RWPE2 (cell line): ENCODE data around the gene ACO1.
A peak's percentile ranks its signal among the peaks of the same experiment; 100 is the strongest.

Experiments used
- ATAC-seq: fragments of 200-7000 bp; cut with Tn5 transposase; 3 replicates; pipeline ENCODE4 v1.9.1; 2021; ENCODE audit warnings: low read depth
- DNase-seq: peaks from one replicate; pipeline ENCODE4 v3.0.0-alpha.2; 2020; ENCODE audit warnings: low spot score
- H3K27ac ChIP-seq: fragments of 450-650 bp; 2 replicates; pipeline ENCODE4 v1.5.1; 2017; ENCODE audit warnings: mild to moderate bottlenecking; ENCODE audit not compliant: poor library complexity, severe bottlenecking
- H3K27me3 ChIP-seq: fragments of 250-450 bp; sonication (Bioruptor Pico); 2 replicates; pipeline ENCODE4 v1.5.1; 2021; ENCODE audit warnings: mild to moderate bottlenecking, moderate library complexity; ENCODE audit not compliant: insufficient read depth, poor library complexity, severe bottlenecking
- H3K36me3 ChIP-seq: fragments of 250-450 bp; sonication (Bioruptor Pico); 2 replicates; pipeline ENCODE4 v1.5.1; 2020; ENCODE audit warnings: low read depth, mild to moderate bottlenecking, moderate library complexity
- H3K4me1 ChIP-seq: fragments of 250-450 bp; sonication (Bioruptor Pico); 2 replicates; pipeline ENCODE4 v1.5.1; 2021; ENCODE audit warnings: mild to moderate bottlenecking, moderate library complexity; ENCODE audit not compliant: insufficient read depth, poor library complexity, severe bottlenecking
- H3K4me3 ChIP-seq: fragments of 250-450 bp; sonication (Bioruptor Pico); 2 replicates; pipeline ENCODE4 v1.5.1; 2021; ENCODE audit warnings: mild to moderate bottlenecking, moderate library complexity; ENCODE audit not compliant: severe bottlenecking
- H3K9me3 ChIP-seq: fragments of 250-450 bp; sonication (Bioruptor Pico); 2 replicates; pipeline ENCODE4 v1.5.1; 2021; ENCODE audit warnings: mild to moderate bottlenecking, moderate library complexity; ENCODE audit not compliant: severe bottlenecking
- CTCF ChIP-seq: fragments of 450-650 bp; IDR thresholded peaks from one replicate; pipeline ENCODE4 v1.5.1; 2017; ENCODE audit warnings: mild to moderate bottlenecking, moderate library complexity; ENCODE audit not compliant: poor library complexity, severe bottlenecking

ACO1 gene

GRCh38 chr9:32419921-32420320, 35.5 kb downstream of the ACO1 start:
- peaks cover 32% of the 10 kb centered on the region for H3K36me3 ChIP-seq

GRCh38 chr9:32422237-32422806, 37.9 kb downstream of the ACO1 start:
- Histone ChIP-seq H3K36me3 (peaks cover 40% of the 10 kb centered on the region), H3K4me3 (no peak overlapping the region), H3K9me3 (no peaks in the 10 kb centered on the region), H3K4me1 (peaks cover 24% of the 10 kb centered on the region), H3K27ac (peak overlapping the region; percentile 60), H3K27me3 (no peaks in the 10 kb centered on the region)
- no peak for TF ChIP-seq CTCF
- DNase-seq (no peak), ATAC-seq (no peak)

More at GRCh38 chr9:32419921-32420320, 35.5 kb downstream of the ACO1 start:
- DNase-seq (no peak), ATAC-seq (no peak)
- H3K27ac ChIP-seq: no peak overlapping the region
- H3K9me3 ChIP-seq: no peaks in the 10 kb centered on the region
- H3K4me3 ChIP-seq: no peak overlapping the region
- H3K27me3 ChIP-seq: no peaks in the 10 kb centered on the region
- peaks cover 16% of the 10 kb centered on the region for H3K4me1 ChIP-seq
- TF ChIP-seq CTCF: no peak

GRCh38 chr9:32423371-32423770, 38.9 kb downstream of the ACO1 start:
- ATAC-seq (peak; percentile 39; the same call in 2 of the 3 replicates), DNase-seq (no peak)
- H3K27me3 ChIP-seq: no peaks in the 10 kb centered on the region
- H3K4me3 ChIP-seq: no peak overlapping the region
- H3K9me3 ChIP-seq: no peaks in the 10 kb centered on the region
- H3K36me3 ChIP-seq: peaks cover 37% of the 10 kb centered on the region
- H3K4me1 ChIP-seq: peaks cover 24% of the 10 kb centered on the region
- peak overlapping the region; percentile 60 for H3K27ac ChIP-seq
- no peak for TF ChIP-seq CTCF

- no peak for DNase-seq
- no peak for TF ChIP-seq CTCF
- peaks cover 24% of the 10 kb centered on the region for H3K4me1 ChIP-seq
- peaks cover 35% of the 10 kb centered on the region for H3K36me3 ChIP-seq
- no peak overlapping the region for H3K4me3 ChIP-seq
- no peaks in the 10 kb centered on the region for H3K27me3 ChIP-seq
- peak; percentile 55 for ATAC-seq
- no peaks in the 10 kb centered on the region for H3K9me3 ChIP-seq
- peak overlapping the region; percentile 60 for H3K27ac ChIP-seq
These were observed 40.2 kb downstream of the ACO1 start for GRCh38 chr9:32424616-32425015.

- no peak for TF ChIP-seq CTCF
- DNase-seq (no peak), ATAC-seq (peak; percentile 72)
- Histone ChIP-seq H3K4me3 (no peak overlapping the region), H3K27ac (peak overlapping the region; percentile 60), H3K27me3 (no peaks in the 10 kb centered on the region), H3K9me3 (no peaks in the 10 kb centered on the region), H3K4me1 (peaks cover 37% of the 10 kb centered on the region), H3K36me3 (peaks cover 41% of the 10 kb centered on the region)
These were observed 42.0 kb downstream of the ACO1 start for GRCh38 chr9:32426278-32426939.
